GM23248 (cell line): ENCODE data around the gene LMOD3. TPM values are rescaled to one million over a fixed set of nuclear protein-coding genes. Genes with fewer than 3 reads are reported as not detected.

ENCODE experiments used
- DNase-seq: peaks from one replicate; pipeline ENCODE4 v3.0.0-alpha.2; 2015
- H2AFZ ChIP-seq: fragments of 200-600 bp; sonication (generic); 2 replicates; pipeline ENCODE4 v1.6.1; 2016; ENCODE audit warnings: antibody characterized with exemption
- H3F3A ChIP-seq: fragments of 200-600 bp; sonication (generic); 2 replicates; pipeline ENCODE4 v1.6.1; 2016; ENCODE audit warnings: mild to moderate bottlenecking, antibody characterized with exemption, mixed run types; ENCODE audit not compliant: insufficient read depth
- H3K27ac ChIP-seq: fragments of 200-600 bp; sonication (generic); 2 replicates; pipeline ENCODE4 v1.5.1; 2016; ENCODE audit warnings: mild to moderate bottlenecking
- H3K27me3 ChIP-seq: fragments of 200-600 bp; sonication (generic); replicated peaks from 2 replicates; pipeline ENCODE4 v1.6.1; 2016; ENCODE audit warnings: mild to moderate bottlenecking; ENCODE audit not compliant: insufficient read depth
- H3K36me3 ChIP-seq: fragments of 200-600 bp; sonication (generic); 2 replicates; pipeline ENCODE4 v1.6.1; 2016; ENCODE audit warnings: low read depth, mild to moderate bottlenecking
- H3K4me1 ChIP-seq: fragments of 200-600 bp; sonication (generic); 2 replicates; pipeline ENCODE4 v1.6.1; 2016; ENCODE audit warnings: mild to moderate bottlenecking; ENCODE audit not compliant: insufficient read depth
- H3K4me2 ChIP-seq: fragments of 200-600 bp; sonication (generic); one replicate; pipeline ENCODE4 v1.6.1; 2016; ENCODE audit warnings: mild to moderate bottlenecking; ENCODE audit not compliant: unreplicated experiment
- H3K4me3 ChIP-seq: fragments of 200-600 bp; sonication (generic); 2 replicates; pipeline ENCODE4 v1.5.1; 2016; ENCODE audit warnings: mild to moderate bottlenecking
- H3K79me2 ChIP-seq: fragments of 200-600 bp; sonication (generic); 2 replicates; pipeline ENCODE4 v1.6.1; 2016; ENCODE audit warnings: mild to moderate bottlenecking; ENCODE audit not compliant: insufficient read depth
- H3K9ac ChIP-seq: fragments of 200-600 bp; sonication (generic); 2 replicates; pipeline ENCODE4 v1.6.1; 2016; ENCODE audit warnings: mild to moderate bottlenecking
- H3K9me2 ChIP-seq: fragments of 200-600 bp; sonication (generic); 2 replicates; pipeline ENCODE4 v1.6.1; 2016; ENCODE audit warnings: mixed run types, mild to moderate bottlenecking, moderate library complexity; ENCODE audit not compliant: insufficient read depth
- H3K9me3 ChIP-seq: fragments of 200-600 bp; sonication (generic); one replicate; pipeline ENCODE4 v1.6.1; 2017; ENCODE audit warnings: low read depth
- H4K20me1 ChIP-seq: fragments of 200-600 bp; sonication (generic); 2 replicates; pipeline ENCODE4 v1.6.0; 2016; ENCODE audit not compliant: insufficient read depth
- EZH2 ChIP-seq: fragments of 200-600 bp; sonication (generic); IDR thresholded peaks from 2 replicates; pipeline ENCODE4 v1.6.1; 2018; ENCODE audit warnings: antibody characterized with exemption, mild to moderate bottlenecking; ENCODE audit not compliant: insufficient read depth, poor library complexity, severe bottlenecking
- EZH2phosphoT487 ChIP-seq: fragments of 200-600 bp; sonication (generic); IDR thresholded peaks from 2 replicates; pipeline ENCODE4 v1.6.1; 2018; ENCODE audit warnings: antibody characterized with exemption, moderate library complexity, mild to moderate bottlenecking, low read depth; ENCODE audit not compliant: insufficient read depth
- WGBS, 2 experiments: methylation state at CpG; one replicate each; pipeline ENCODE4 v1.1.6; 2015 to 2017; ENCODE audit warnings: low lambda C conversion rate in 2 of 2, low coverage in 1 of 2; ENCODE audit errors: missing lambda C conversion rate in 2 of 2; 5-methylcytosine and 5-hydroxymethylcytosine counted together
- in situ Hi-C: fragments of 300-500 bp; cut with MboI; formaldehyde crosslinking; loops from 2 replicates; pipeline ENCODE4 v1.15.0; 2020
- polyA plus RNA-seq: library from polyadenylated mRNA; unstranded; fragments of >200 nt; fragmentation: Nextera tagmentation; extraction: Ambion mirVana; gene quantifications from 2 replicates; pipeline ENCODE4 v1.2.1, GENCODE V29; 2016
- total RNA-seq: library from RNA; depleted of rRNA; stranded (reverse); fragments of >200 nt; shearing (Covaris generic); gene quantifications from 2 replicates; pipeline ENCODE4 v1.2.3, GENCODE V29; 2014

LMOD3 gene
- total and polyA plus RNA-seq, 2 experiments from 2014 or later, result not detected

DNA sequence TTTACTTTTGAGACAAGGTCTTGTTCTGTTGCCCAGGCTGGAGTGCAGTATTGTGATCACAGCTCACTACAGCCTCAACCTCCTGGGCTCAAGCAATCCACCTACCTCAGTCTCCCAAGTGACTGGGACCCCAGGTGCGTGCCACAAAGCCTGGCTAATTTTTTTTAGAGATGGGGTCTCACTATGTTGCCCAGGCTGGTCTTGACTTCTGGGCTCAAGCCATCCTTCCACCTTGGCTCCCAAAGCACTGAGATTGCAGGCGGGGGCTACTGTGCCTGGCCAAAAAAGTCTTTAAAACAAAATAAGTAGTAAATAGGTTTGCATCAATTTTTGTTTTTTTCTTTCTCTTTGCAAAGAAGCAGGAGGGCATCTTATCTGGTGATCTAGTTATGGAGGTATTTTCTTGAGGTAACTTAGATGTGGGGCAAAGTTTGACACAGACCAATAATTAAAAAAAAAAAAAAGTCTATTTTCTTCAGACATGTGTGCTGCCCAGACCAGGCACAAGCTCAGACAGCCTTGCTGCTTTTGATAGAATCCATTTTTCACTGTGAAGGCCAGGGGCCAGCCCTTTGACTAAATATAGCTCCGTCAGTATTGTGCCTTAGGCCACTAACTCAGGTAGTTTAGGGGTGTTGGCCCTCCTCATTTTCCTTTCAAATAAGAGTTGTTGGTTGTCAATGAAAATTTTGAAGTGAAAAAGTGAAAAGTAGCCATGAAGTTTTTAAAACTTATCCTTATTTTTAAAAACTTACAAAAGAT is 35.2 kb downstream of the LMOD3 start:
- Histone ChIP-seq H3K9me3 (no peaks in the 10 kb centered on the region), H3F3A (peaks cover 70% of the 10 kb centered on the region), H3K36me3 (no peaks in the 10 kb centered on the region), H3K4me1 (peaks cover 61% of the 10 kb centered on the region), H2AFZ (no peak overlapping the region), H3K9ac (peak overlapping the region; percentile 97), H3K27me3 (no peaks in the 10 kb centered on the region), H3K79me2 (peaks cover 61% of the 10 kb centered on the region), H3K4me2 (peak overlapping the region; percentile 98), H4K20me1 (0 out of 2 replicates have a peak, but pooled peaks cover 4% of the 10 kb centered on the region), H3K4me3 (peak overlapping the region; percentile 93), H3K9me2 (no peaks in the 10 kb centered on the region), H3K27ac (peak overlapping the region; percentile 98)
- 67 to 74% methylated on average over 3 of the region's 3 CpGs for WGBS, 2 experiments
- no peak for DNase-seq
- no peak for TF ChIP-seq EZH2
- TF ChIP-seq EZH2phosphoT487, result no peak
- in situ Hi-C loops, result no loop called here

DNA sequence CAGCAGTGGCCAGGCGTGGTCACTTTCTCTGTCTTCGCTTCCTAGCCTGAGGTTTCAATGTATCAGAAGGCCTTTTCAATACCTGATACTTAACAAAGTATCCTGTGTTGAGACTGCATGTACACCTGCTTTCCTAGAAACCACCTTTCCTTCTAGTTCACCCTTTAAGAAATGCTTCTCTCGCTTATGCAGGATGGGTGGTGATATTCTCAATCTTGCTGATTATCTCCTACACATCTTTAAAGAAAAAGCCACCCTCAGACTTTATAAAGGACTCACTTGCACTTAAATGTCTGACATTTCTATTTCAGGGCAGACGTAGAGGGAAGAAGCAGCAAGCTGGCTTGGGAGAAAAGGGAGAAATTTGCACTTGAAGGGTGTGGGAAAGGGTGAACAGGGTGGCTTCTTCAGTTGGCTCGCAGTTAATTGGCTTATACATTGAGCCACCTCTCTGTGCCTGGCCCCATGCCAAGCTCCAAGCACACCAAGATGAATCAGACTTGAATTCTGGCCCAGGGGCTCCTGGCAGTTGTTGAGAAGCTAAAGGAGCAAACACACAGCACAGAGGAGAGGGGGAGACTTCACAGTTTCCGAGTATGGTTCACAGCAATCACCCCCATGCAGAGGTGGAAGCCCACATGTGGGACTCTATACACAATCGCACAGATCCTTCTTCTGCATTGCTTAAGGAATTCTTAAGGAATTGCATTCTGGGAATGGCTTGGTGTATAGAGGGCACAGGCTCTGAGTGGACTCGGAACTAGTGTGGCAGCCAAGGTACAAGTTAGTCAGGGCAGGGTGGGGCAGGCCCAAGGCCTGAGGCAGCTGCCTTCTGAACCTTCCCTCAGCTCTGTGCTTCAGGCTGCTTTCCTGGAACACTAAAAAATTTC is 36.3 kb downstream of the LMOD3 start:
- H3F3A ChIP-seq, result peaks cover 74% of the 10 kb centered on the region
- H3K4me3 ChIP-seq, result peak overlapping the region; percentile 93
- H3K9me3 ChIP-seq, result no peaks in the 10 kb centered on the region
- 0 out of 2 replicates have a peak, but pooled peaks cover 4% of the 10 kb centered on the region for H4K20me1 ChIP-seq
- no peaks in the 10 kb centered on the region for H3K27me3 ChIP-seq
- TF ChIP-seq EZH2phosphoT487, result no peak
- in situ Hi-C loops, result no loop called here
- H3K9ac ChIP-seq, result peak overlapping the region; percentile 97
- no peaks in the 10 kb centered on the region for H3K36me3 ChIP-seq
- H3K4me1 ChIP-seq, result peaks cover 66% of the 10 kb centered on the region
- H2AFZ ChIP-seq, result peak overlapping the region; percentile 87
- H3K27ac ChIP-seq, result peak overlapping the region; percentile 98
- 1 to 2% methylated on average over 8 of the region's 8 CpGs for WGBS, 2 experiments
- peaks cover 50% of the 10 kb centered on the region for H3K79me2 ChIP-seq
- no peaks in the 10 kb centered on the region for H3K9me2 ChIP-seq
- peak; percentile 94 for DNase-seq
- peak overlapping the region; percentile 98 for H3K4me2 ChIP-seq

GRCh38 chr3:69085168-69085832 is 37.1 kb downstream of the LMOD3 start:
- peak; percentile 64 for DNase-seq
- TF ChIP-seq EZH2phosphoT487, result no peak
- no peak for TF ChIP-seq EZH2
- in situ Hi-C loops, result no loop called here

More at GRCh38 chr3:69085168-69085832, 37.1 kb downstream of the LMOD3 start:
- Histone ChIP-seq H3F3A (peaks cover 73% of the 10 kb centered on the region), H3K27me3 (no peaks in the 10 kb centered on the region), H3K79me2 (peaks cover 47% of the 10 kb centered on the region), H2AFZ (peak overlapping the region; percentile 87), H3K9me2 (no peaks in the 10 kb centered on the region), H4K20me1 (0 out of 2 replicates have a peak, but pooled peaks cover under 1% of the 10 kb centered on the region), H3K4me3 (peak overlapping the region; percentile 93), H3K4me1 (peaks cover 66% of the 10 kb centered on the region), H3K9ac (peak overlapping the region; percentile 97), H3K4me2 (peak overlapping the region; percentile 98), H3K9me3 (no peaks in the 10 kb centered on the region), H3K27ac (peak overlapping the region; percentile 98), H3K36me3 (no peaks in the 10 kb centered on the region)
- 1 to 3% methylated on average over 26 of the region's 26 CpGs for WGBS, 2 experiments
